IPS-20b (cell line): Measurements from ENCODE around the gene NEDD4.
"Not testable (repeated sequence)": the region's sequence is repeated elsewhere in the genome, so short reads cannot be mapped to it uniquely, and the experiment has no call there.

Experiments
- H3K27ac ChIP-seq: one replicate; pipeline ENCODE4 v1.5.1; 2013; ENCODE audit warnings: low read length
- H3K27me3 ChIP-seq: 2 replicates; pipeline ENCODE4 v1.6.1; 2013; ENCODE audit warnings: mild to moderate bottlenecking, low read length, inconsistent platforms; ENCODE audit not compliant: insufficient read depth
- H3K36me3 ChIP-seq: 2 replicates; pipeline ENCODE4 v1.6.1; 2013; ENCODE audit warnings: low read depth, mild to moderate bottlenecking, inconsistent platforms, low read length, moderate library complexity; ENCODE audit not compliant: insufficient read depth
- H3K4me1 ChIP-seq: 2 replicates; pipeline ENCODE4 v1.6.1; 2013; ENCODE audit warnings: mild to moderate bottlenecking, control low read depth, inconsistent platforms, low read length, moderate library complexity; ENCODE audit not compliant: insufficient read depth
- H3K4me3 ChIP-seq: 2 replicates; pipeline ENCODE4 v1.5.1; 2013; ENCODE audit warnings: mild to moderate bottlenecking, low read length, inconsistent platforms
- H3K9ac ChIP-seq: 2 replicates; pipeline ENCODE4 v1.6.1; 2013; ENCODE audit warnings: low read depth, mild to moderate bottlenecking, inconsistent platforms, low read length, moderate library complexity
- H3K9me3 ChIP-seq: 2 replicates; pipeline ENCODE4 v1.6.1; 2013; ENCODE audit warnings: mild to moderate bottlenecking, low read depth, low read length, inconsistent platforms; ENCODE audit not compliant: insufficient read depth

The NEDD4 gene

GRCh38 chr15:55952501-55953274 lies 40.7 kb downstream of the NEDD4 start:
- not testable (repeated sequence) for H3K27me3 ChIP-seq, H3K9me3 ChIP-seq, H3K36me3 ChIP-seq, H3K27ac ChIP-seq, H3K4me3 ChIP-seq, H3K9ac ChIP-seq, H3K4me1 ChIP-seq

- not testable (repeated sequence) for H3K4me1 ChIP-seq, H3K27me3 ChIP-seq, H3K9ac ChIP-seq, H3K36me3 ChIP-seq, H3K9me3 ChIP-seq, H3K27ac ChIP-seq, H3K4me3 ChIP-seq
Observed at GRCh38 chr15:55944606-55945005, 48.8 kb downstream of the NEDD4 start.

GRCh38 chr15:55942332-55942731 lies 51.1 kb downstream of the NEDD4 start:
- H3K27ac ChIP-seq = no peak overlapping the region
- no peak overlapping the region for H3K9ac ChIP-seq
- no peaks in the 10 kb centered on the region; the same call in 1 of the 2 replicates for H3K9me3 ChIP-seq
- no peaks in the 10 kb centered on the region for H3K36me3 ChIP-seq
- no peaks in the 10 kb centered on the region for H3K27me3 ChIP-seq
- H3K4me3 ChIP-seq = no peak overlapping the region
- no peaks in the 10 kb centered on the region for H3K4me1 ChIP-seq

DNA sequence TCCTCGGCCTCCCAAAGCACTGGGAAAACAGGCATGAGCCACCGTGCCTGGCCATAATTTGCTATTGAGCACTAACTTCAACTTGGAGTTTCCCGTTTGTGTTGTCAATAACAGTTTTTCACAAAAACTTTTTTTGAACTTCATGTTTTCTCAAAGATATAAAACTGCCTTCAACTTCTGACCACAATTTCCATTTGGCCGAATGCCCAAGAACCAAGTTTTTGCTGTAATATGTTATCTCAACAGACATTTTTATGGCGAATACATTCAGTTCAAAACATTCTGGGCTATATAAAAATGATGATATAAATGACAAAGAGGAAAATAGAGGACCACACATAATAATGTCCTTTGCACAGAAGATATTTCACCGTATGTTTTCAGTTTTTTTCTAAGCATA lies 56.4 kb downstream of the NEDD4 start:
- H3K9ac ChIP-seq = no peak overlapping the region
- H3K4me3 ChIP-seq = no peak overlapping the region
- no peak overlapping the region for H3K27ac ChIP-seq
- H3K4me1 ChIP-seq = no peaks in the 10 kb centered on the region
- H3K9me3 ChIP-seq = no peaks in the 10 kb centered on the region; the same call in 1 of the 2 replicates
- no peaks in the 10 kb centered on the region for H3K36me3 ChIP-seq
- no peaks in the 10 kb centered on the region for H3K27me3 ChIP-seq

DNA sequence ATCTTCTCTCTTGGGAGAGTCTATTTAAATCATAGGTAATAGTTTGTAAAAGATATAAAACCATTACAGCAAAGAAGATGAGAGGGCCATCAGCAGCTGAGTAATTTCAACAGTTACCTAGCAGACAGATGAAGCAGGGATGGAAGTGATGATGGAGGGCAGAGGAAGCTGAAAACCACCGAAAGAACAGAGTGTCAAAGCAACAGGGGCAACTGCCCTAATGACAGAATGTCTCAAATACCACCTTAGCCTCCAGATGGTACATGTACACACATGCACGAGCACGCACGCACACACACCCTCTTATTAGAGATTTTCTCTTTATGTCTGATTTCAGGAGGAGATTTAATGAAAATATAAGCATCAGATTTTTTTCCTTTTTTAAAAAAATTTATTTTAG lies 64.5 kb downstream of the NEDD4 start:
- no peaks in the 10 kb centered on the region for H3K27me3 ChIP-seq
- no peaks in the 10 kb centered on the region for H3K4me1 ChIP-seq
- no peak overlapping the region for H3K9ac ChIP-seq
- no peak overlapping the region for H3K4me3 ChIP-seq
- H3K27ac ChIP-seq = no peak overlapping the region
- no peaks in the 10 kb centered on the region for H3K36me3 ChIP-seq
- H3K9me3 ChIP-seq = no peaks in the 10 kb centered on the region; the same call in 1 of the 2 replicates

DNA sequence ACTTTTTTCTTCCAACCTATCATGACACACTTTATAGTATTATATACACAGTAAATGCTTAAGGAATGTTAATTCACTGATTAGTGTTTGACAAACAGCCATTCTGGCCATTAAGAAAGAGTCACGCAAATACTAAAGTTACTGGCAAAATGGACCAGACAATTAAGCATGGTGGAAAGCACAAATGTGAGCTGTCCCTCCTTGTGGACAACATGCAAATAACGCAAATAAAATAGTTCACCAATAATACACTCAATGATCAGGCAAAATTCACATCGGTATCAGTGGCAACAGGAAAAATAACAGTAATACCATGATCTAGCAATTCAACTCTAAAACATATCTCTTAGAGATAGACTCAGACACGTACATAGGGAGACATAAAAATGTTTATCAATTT lies 71.7 kb downstream of the NEDD4 start:
- no peak overlapping the region for H3K4me3 ChIP-seq
- no peak overlapping the region for H3K27ac ChIP-seq
- no peak overlapping the region for H3K9ac ChIP-seq
- no peaks in the 10 kb centered on the region for H3K27me3 ChIP-seq
- no peaks in the 10 kb centered on the region for H3K36me3 ChIP-seq
- H3K4me1 ChIP-seq = 0 out of 2 replicates have a peak, but pooled peaks cover 2% of the 10 kb centered on the region
- no peaks in the 10 kb centered on the region for H3K9me3 ChIP-seq

DNA sequence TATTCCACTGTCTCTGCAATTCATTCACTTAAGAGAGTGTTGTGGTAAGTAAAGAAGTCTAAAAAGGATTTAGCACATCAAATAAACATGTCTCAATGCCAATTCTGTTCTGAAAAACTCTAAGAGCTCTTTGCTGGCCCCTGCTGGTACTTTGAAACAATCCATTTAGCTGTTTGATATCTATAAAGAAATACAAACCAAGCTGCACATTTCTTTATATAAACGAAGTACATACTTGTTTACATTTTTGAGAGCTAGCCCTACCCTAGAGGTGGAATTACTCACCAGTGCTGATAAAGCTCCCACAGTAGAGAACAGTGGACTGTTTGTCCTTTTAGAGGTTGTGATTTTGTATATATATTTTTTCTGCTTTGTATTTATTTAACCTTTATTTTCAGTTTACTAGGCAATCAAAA lies 75.5 kb downstream of the NEDD4 start:
- Histone ChIP-seq H3K27ac (no peak overlapping the region), H3K9ac (no peak overlapping the region), H3K4me3 (no peak overlapping the region), H3K9me3 (no peaks in the 10 kb centered on the region), H3K36me3 (no peaks in the 10 kb centered on the region), H3K4me1 (0 out of 2 replicates have a peak, but pooled peaks cover 3% of the 10 kb centered on the region), H3K27me3 (no peaks in the 10 kb centered on the region)

GRCh38 chr15:55916666-55917409 lies 76.6 kb downstream of the NEDD4 start:
- H3K4me3 ChIP-seq = no peak overlapping the region
- no peak overlapping the region for H3K27ac ChIP-seq
- H3K36me3 ChIP-seq = no peaks in the 10 kb centered on the region
- no peaks in the 10 kb centered on the region for H3K9me3 ChIP-seq
- H3K4me1 ChIP-seq = 0 out of 2 replicates have a peak, but pooled peaks cover 3% of the 10 kb centered on the region
- no peak overlapping the region for H3K9ac ChIP-seq
- no peaks in the 10 kb centered on the region for H3K27me3 ChIP-seq

GRCh38 chr15:55915876-55916567 lies 77.4 kb downstream of the NEDD4 start:
- Histone ChIP-seq H3K27me3 (no peaks in the 10 kb centered on the region), H3K4me3 (no peak overlapping the region), H3K4me1 (0 out of 2 replicates have a peak, but pooled peaks cover 3% of the 10 kb centered on the region), H3K27ac (no peak overlapping the region), H3K9me3 (no peaks in the 10 kb centered on the region), H3K36me3 (no peaks in the 10 kb centered on the region), H3K9ac (no peak overlapping the region)

GRCh38 chr15:55915221-55915620 lies 78.2 kb downstream of the NEDD4 start:
- Histone ChIP-seq H3K4me3 (no peak overlapping the region), H3K9me3 (no peaks in the 10 kb centered on the region), H3K27me3 (no peaks in the 10 kb centered on the region), H3K27ac (no peak overlapping the region), H3K9ac (no peak overlapping the region), H3K36me3 (no peaks in the 10 kb centered on the region), H3K4me1 (0 out of 2 replicates have a peak, but pooled peaks cover 3% of the 10 kb centered on the region)

GRCh38 chr15:55914446-55914845 lies 79.0 kb downstream of the NEDD4 start:
- Histone ChIP-seq H3K4me1 (0 out of 2 replicates have a peak, but pooled peaks cover 3% of the 10 kb centered on the region), H3K27me3 (no peaks in the 10 kb centered on the region), H3K27ac (no peak overlapping the region), H3K9me3 (no peaks in the 10 kb centered on the region), H3K4me3 (no peak overlapping the region), H3K9ac (no peak overlapping the region), H3K36me3 (no peaks in the 10 kb centered on the region)
